GM23338 (cell line): ENCODE results near the gene NDUFS4. TPM values are rescaled to one million over a fixed set of nuclear protein-coding genes. Genes with fewer than 3 reads are reported as not detected.
"Not testable (repeated sequence)": the region's sequence is repeated elsewhere in the genome, so short reads cannot be mapped to it uniquely, and the experiment has no call there.

ENCODE experiments used
- ATAC-seq: fragments of 200-7000 bp; cut with Tn5 transposase; 3 replicates; pipeline ENCODE4 v1.9.1; 2020
- DNase-seq: peaks from one replicate; pipeline ENCODE4 v3.0.0-alpha.2; 2015; ENCODE audit warnings: low spot score
- H2AFZ ChIP-seq: fragments of 200-600 bp; sonication (generic); 2 replicates; pipeline ENCODE4 v1.8.0; 2016; ENCODE audit warnings: antibody characterized with exemption, mild to moderate bottlenecking, moderate library complexity
- H3F3A ChIP-seq: fragments of 200-600 bp; sonication (generic); replicated peaks from 2 replicates; pipeline ENCODE4 v1.8.0; 2017; ENCODE audit warnings: antibody characterized with exemption, mixed run types, low read depth
- H3K27ac ChIP-seq: fragments of 200-600 bp; sonication (generic); 2 replicates; pipeline ENCODE4 v1.6.1; 2016; ENCODE audit warnings: low read depth
- H3K27me3 ChIP-seq: fragments of 200-600 bp; sonication (generic); 2 replicates; pipeline ENCODE4 v1.8.0; 2016; ENCODE audit warnings: mild to moderate bottlenecking, mixed run types, moderate library complexity; ENCODE audit not compliant: insufficient read depth
- H3K36me3 ChIP-seq: fragments of 200-600 bp; sonication (generic); 2 replicates; pipeline ENCODE4 v1.8.0; 2016; ENCODE audit warnings: mild to moderate bottlenecking; ENCODE audit not compliant: insufficient read depth
- H3K4me1 ChIP-seq: fragments of 200-600 bp; sonication (generic); 2 replicates; pipeline ENCODE4 v1.8.0; 2016; ENCODE audit warnings: mild to moderate bottlenecking, moderate library complexity; ENCODE audit not compliant: insufficient read depth
- H3K4me2 ChIP-seq: fragments of 200-600 bp; sonication (generic); 2 replicates; pipeline ENCODE4 v1.7.1; 2017; ENCODE audit warnings: mixed run types
- H3K4me3 ChIP-seq: fragments of 200-600 bp; sonication (generic); 2 replicates; pipeline ENCODE4 v1.6.1; 2016; ENCODE audit warnings: mixed run types
- H3K79me2 ChIP-seq: fragments of 200-600 bp; sonication (generic); replicated peaks from 2 replicates; pipeline ENCODE4 v1.8.0; 2017; ENCODE audit warnings: mild to moderate bottlenecking; ENCODE audit not compliant: insufficient read depth
- H3K9me2 ChIP-seq: fragments of 200-600 bp; sonication (generic); 2 replicates; pipeline ENCODE4 v1.8.0; 2017; ENCODE audit not compliant: insufficient read depth
- H4K20me1 ChIP-seq: fragments of 200-600 bp; sonication (generic); replicated peaks from 2 replicates; pipeline ENCODE4 v1.8.0; 2017; ENCODE audit warnings: mild to moderate bottlenecking; ENCODE audit not compliant: insufficient read depth
- H3K27ac Mint-ChIP-seq: 2 replicates; pipeline ENCODE4 v1.8.0; 2020; ENCODE audit warnings: inconsistent platforms, mild to moderate bottlenecking, moderate library complexity, mixed read lengths
- H3K27me3 Mint-ChIP-seq: 3 replicates; pipeline ENCODE4 v1.8.0; 2022; ENCODE audit warnings: low read depth, mild to moderate bottlenecking, moderate library complexity, mixed read lengths, inconsistent platforms; ENCODE audit not compliant: insufficient read depth, poor library complexity
- H3K36me3 Mint-ChIP-seq: 3 replicates; pipeline ENCODE4 v1.8.0; 2021; ENCODE audit warnings: low read depth, mild to moderate bottlenecking, inconsistent platforms, moderate library complexity, mixed read lengths
- H3K4me1 Mint-ChIP-seq: 3 replicates; pipeline ENCODE4 v1.8.0; 2020; ENCODE audit warnings: mild to moderate bottlenecking, inconsistent platforms, mixed read lengths
- H3K4me3 Mint-ChIP-seq: 3 replicates; pipeline ENCODE4 v1.8.0; 2021; ENCODE audit warnings: moderate library complexity, mild to moderate bottlenecking, inconsistent platforms, mixed read lengths
- H3K9me3 Mint-ChIP-seq: 3 replicates; pipeline ENCODE4 v1.8.0; 2020; ENCODE audit warnings: moderate library complexity, mild to moderate bottlenecking, inconsistent platforms, mixed read lengths
- CREB1 ChIP-seq: fragments of 250-450 bp; sonication (Bioruptor Pico); IDR thresholded peaks from 2 replicates; pipeline ENCODE4 v1.5.0; 2020; ENCODE audit warnings: low read depth, mild to moderate bottlenecking, moderate library complexity
- EZH2phosphoT487 ChIP-seq: fragments of 200-600 bp; sonication (generic); IDR thresholded peaks from one replicate; pipeline ENCODE4 v1.8.1; 2018; ENCODE audit warnings: antibody characterized with exemption; ENCODE audit not compliant: unreplicated experiment
- ZNF114 ChIP-seq: fragments of 250-450 bp; sonication (Bioruptor Pico); IDR thresholded peaks from 2 replicates; pipeline ENCODE4 v1.5.0; 2020; ENCODE audit warnings: mild to moderate bottlenecking, moderate library complexity
- polyA plus RNA-seq: library from polyadenylated mRNA; unstranded; fragments of >200 nt; fragmentation: Nextera tagmentation; extraction: Ambion mirVana; gene quantifications from 2 replicates; pipeline ENCODE4 v1.2.1, GENCODE V29; 2016
- total RNA-seq: library from RNA; depleted of rRNA; stranded (reverse); fragments of >200 nt; shearing (Covaris generic); gene quantifications from 2 replicates; pipeline ENCODE4 v1.2.3, GENCODE V29; 2014
- TF ChIP-seq, protein P1 (sequence below): fragments of 250-450 bp; sonication (Bioruptor Pico); IDR thresholded peaks from 2 replicates; pipeline ENCODE4 v1.5.0; 2020; ENCODE audit warnings: mild to moderate bottlenecking, moderate library complexity
- TF ChIP-seq, protein P2 (sequence below), 2 experiments: fragments of 200-600 bp in 1 of 2; sonication (generic) in 1 of 2; conservative IDR thresholded peaks; 2 replicates each; pipeline versions ENCODE4 v1.5.1 to v1.6.1; 2016 to 2017; ENCODE audit warnings: antibody characterized with exemption in 2 of 2, low read depth in 2 of 2, mild to moderate bottlenecking in 2 of 2, moderate library complexity in 1 of 2
- TF ChIP-seq, protein P3 (sequence below): IDR thresholded peaks from one replicate; pipeline ENCODE4 v1.6.1; 2018; ENCODE audit warnings: antibody characterized with exemption; ENCODE audit not compliant: unreplicated experiment

NDUFS4 gene
- total and polyA plus RNA-seq, 2 experiments from 2014 or later, result 65.6 to 151 TPM

DNA sequence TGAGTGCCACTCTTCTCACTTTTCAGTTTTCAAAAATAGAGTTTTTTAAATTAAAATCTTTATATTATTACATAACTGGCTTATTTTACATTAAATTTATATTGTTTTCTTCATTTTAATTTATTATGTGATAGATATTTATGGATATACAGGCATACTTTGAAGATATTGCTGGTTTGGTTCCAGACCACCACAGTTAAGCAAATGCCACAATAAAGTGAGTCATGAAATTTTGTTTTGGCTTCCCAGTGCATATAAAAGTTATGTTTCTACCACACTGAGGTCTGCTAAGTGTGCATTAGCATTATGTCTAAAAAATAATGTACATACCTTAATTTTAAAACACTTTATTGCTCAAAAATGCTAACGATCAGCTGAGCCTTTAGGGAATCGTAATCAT, 47.4 kb downstream of the NDUFS4 start (continued):
- TF ChIP-seq, protein P1, sequence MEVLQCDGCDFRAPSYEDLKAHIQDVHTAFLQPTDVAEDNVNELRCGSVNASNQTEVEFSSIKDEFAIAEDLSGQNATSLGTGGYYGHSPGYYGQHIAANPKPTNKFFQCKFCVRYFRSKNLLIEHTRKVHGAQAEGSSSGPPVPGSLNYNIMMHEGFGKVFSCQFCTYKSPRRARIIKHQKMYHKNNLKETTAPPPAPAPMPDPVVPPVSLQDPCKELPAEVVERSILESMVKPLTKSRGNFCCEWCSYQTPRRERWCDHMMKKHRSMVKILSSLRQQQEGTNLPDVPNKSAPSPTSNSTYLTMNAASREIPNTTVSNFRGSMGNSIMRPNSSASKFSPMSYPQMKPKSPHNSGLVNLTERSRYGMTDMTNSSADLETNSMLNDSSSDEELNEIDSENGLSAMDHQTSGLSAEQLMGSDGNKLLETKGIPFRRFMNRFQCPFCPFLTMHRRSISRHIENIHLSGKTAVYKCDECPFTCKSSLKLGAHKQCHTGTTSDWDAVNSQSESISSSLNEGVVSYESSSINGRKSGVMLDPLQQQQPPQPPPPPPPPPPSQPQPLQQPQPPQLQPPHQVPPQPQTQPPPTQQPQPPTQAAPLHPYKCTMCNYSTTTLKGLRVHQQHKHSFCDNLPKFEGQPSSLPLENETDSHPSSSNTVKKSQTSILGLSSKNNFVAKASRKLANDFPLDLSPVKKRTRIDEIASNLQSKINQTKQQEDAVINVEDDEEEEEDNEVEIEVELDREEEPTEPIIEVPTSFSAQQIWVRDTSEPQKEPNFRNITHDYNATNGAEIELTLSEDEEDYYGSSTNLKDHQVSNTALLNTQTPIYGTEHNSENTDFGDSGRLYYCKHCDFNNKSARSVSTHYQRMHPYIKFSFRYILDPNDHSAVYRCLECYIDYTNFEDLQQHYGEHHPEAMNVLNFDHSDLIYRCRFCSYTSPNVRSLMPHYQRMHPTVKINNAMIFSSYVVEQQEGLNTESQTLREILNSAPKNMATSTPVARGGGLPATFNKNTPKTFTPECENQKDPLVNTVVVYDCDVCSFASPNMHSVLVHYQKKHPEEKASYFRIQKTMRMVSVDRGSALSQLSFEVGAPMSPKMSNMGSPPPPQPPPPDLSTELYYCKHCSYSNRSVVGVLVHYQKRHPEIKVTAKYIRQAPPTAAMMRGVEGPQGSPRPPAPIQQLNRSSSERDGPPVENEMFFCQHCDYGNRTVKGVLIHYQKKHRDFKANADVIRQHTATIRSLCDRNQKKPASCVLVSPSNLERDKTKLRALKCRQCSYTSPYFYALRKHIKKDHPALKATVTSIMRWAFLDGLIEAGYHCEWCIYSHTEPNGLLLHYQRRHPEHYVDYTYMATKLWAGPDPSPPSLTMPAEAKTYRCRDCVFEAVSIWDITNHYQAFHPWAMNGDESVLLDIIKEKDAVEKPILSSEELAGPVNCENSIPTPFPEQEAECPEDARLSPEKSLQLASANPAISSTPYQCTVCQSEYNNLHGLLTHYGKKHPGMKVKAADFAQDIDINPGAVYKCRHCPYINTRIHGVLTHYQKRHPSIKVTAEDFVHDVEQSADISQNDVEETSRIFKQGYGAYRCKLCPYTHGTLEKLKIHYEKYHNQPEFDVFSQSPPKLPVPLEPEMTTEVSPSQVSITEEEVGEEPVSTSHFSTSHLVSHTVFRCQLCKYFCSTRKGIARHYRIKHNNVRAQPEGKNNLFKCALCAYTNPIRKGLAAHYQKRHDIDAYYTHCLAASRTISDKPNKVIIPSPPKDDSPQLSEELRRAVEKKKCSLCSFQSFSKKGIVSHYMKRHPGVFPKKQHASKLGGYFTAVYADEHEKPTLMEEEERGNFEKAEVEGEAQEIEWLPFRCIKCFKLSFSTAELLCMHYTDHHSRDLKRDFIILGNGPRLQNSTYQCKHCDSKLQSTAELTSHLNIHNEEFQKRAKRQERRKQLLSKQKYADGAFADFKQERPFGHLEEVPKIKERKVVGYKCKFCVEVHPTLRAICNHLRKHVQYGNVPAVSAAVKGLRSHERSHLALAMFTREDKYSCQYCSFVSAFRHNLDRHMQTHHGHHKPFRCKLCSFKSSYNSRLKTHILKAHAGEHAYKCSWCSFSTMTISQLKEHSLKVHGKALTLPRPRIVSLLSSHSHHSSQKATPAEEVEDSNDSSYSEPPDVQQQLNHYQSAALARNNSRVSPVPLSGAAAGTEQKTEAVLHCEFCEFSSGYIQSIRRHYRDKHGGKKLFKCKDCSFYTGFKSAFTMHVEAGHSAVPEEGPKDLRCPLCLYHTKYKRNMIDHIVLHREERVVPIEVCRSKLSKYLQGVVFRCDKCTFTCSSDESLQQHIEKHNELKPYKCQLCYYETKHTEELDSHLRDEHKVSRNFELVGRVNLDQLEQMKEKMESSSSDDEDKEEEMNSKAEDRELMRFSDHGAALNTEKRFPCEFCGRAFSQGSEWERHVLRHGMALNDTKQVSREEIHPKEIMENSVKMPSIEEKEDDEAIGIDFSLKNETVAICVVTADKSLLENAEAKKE, result no peak

DNA sequence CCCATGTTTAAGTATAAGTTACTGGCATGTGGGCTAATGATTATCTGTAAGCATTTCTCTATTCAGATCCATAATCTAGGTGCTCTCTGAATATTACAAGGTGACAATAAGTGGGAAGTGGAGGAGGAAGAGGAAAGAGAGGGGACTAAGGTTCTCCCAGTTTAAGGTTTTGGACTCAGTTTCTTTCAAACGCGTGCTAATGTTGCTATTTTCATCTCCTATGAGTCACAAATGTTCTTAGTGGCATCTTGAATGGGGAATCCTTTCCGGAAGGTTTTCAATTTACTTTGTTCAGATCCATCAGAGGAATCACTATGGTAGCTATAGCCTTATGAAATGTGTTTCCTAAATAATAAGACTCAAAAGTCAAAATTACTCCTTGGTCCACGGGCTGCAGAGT, 48.5 kb downstream of the NDUFS4 start:
- H3K9me3 Mint-ChIP-seq, DNase-seq, H2AFZ ChIP-seq, H3K79me2 ChIP-seq, H3K27ac ChIP-seq, H3K4me3 ChIP-seq, H4K20me1 ChIP-seq, H3K4me3 Mint-ChIP-seq, H3K27me3 ChIP-seq, H3K36me3 ChIP-seq, H3K9me2 ChIP-seq, ATAC-seq, H3K27me3 Mint-ChIP-seq, H3F3A ChIP-seq, H3K4me2 ChIP-seq: not testable (repeated sequence)
- Mint-ChIP-seq H3K4me1 (peaks cover 33% of the 10 kb centered on the region), H3K36me3 (peaks cover 40% of the 10 kb centered on the region), H3K27ac (peak overlapping the region; percentile 24; the same call in 1 of the 2 replicates)
- H3K4me1 ChIP-seq, result peaks cover 34% of the 10 kb centered on the region

DNA sequence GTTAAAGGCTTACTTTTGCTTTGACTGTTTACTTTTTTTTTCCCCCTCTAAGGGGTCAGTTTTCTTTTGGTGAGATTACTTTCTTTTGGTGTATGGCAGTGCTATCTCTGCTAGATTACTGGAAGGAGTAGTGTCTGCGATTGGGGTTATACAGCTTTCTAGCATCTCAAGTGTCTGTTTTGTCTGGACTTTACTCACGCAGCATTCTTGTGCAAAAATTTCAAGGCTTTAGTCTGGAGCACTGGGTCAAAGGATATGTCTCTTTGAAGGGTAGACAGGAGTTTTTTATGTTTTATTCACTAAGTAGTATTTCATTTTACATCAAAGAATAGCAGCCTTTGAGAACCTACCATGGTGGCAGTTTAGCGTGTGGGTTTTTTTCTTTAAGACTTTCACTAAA, 52.6 kb downstream of the NDUFS4 start:
- no peaks in the 10 kb centered on the region for H3K27me3 ChIP-seq
- H3K79me2 ChIP-seq, result no peaks in the 10 kb centered on the region; the same call in 1 of the 2 replicates
- ATAC-seq, result peak; percentile 34; the same call in 1 of the 3 replicates
- peak overlapping the region; percentile 48; the same call in 1 of the 2 replicates for H3K4me2 ChIP-seq
- Mint-ChIP-seq H3K36me3 (peaks cover 12% of the 10 kb centered on the region; the same call in 2 of the 3 replicates), H3K27ac (peak overlapping the region; percentile 93), H3K9me3 (no peaks in the 10 kb centered on the region), H3K4me3 (no peak overlapping the region), H3K27me3 (peaks cover 4% of the 10 kb centered on the region), H3K4me1 (peaks cover 48% of the 10 kb centered on the region)
- no peaks in the 10 kb centered on the region for H4K20me1 ChIP-seq
- H3K4me3 ChIP-seq, result no peak overlapping the region
- no peak for DNase-seq
- peak overlapping the region; percentile 56 for H3K27ac ChIP-seq
- H3K9me2 ChIP-seq, result no peaks in the 10 kb centered on the region
- peaks cover 45% of the 10 kb centered on the region for H3K4me1 ChIP-seq
- no peaks in the 10 kb centered on the region for H3F3A ChIP-seq
- H2AFZ ChIP-seq, result no peak overlapping the region
- no peaks in the 10 kb centered on the region for H3K36me3 ChIP-seq
- TF ChIP-seq, protein P2, sequence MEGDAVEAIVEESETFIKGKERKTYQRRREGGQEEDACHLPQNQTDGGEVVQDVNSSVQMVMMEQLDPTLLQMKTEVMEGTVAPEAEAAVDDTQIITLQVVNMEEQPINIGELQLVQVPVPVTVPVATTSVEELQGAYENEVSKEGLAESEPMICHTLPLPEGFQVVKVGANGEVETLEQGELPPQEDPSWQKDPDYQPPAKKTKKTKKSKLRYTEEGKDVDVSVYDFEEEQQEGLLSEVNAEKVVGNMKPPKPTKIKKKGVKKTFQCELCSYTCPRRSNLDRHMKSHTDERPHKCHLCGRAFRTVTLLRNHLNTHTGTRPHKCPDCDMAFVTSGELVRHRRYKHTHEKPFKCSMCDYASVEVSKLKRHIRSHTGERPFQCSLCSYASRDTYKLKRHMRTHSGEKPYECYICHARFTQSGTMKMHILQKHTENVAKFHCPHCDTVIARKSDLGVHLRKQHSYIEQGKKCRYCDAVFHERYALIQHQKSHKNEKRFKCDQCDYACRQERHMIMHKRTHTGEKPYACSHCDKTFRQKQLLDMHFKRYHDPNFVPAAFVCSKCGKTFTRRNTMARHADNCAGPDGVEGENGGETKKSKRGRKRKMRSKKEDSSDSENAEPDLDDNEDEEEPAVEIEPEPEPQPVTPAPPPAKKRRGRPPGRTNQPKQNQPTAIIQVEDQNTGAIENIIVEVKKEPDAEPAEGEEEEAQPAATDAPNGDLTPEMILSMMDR (conservative IDR thresholded peaks at IDR 0.05; ENCODE audit: low read depth in 2 of 2), result no peak
- TF ChIP-seq, protein P3, sequence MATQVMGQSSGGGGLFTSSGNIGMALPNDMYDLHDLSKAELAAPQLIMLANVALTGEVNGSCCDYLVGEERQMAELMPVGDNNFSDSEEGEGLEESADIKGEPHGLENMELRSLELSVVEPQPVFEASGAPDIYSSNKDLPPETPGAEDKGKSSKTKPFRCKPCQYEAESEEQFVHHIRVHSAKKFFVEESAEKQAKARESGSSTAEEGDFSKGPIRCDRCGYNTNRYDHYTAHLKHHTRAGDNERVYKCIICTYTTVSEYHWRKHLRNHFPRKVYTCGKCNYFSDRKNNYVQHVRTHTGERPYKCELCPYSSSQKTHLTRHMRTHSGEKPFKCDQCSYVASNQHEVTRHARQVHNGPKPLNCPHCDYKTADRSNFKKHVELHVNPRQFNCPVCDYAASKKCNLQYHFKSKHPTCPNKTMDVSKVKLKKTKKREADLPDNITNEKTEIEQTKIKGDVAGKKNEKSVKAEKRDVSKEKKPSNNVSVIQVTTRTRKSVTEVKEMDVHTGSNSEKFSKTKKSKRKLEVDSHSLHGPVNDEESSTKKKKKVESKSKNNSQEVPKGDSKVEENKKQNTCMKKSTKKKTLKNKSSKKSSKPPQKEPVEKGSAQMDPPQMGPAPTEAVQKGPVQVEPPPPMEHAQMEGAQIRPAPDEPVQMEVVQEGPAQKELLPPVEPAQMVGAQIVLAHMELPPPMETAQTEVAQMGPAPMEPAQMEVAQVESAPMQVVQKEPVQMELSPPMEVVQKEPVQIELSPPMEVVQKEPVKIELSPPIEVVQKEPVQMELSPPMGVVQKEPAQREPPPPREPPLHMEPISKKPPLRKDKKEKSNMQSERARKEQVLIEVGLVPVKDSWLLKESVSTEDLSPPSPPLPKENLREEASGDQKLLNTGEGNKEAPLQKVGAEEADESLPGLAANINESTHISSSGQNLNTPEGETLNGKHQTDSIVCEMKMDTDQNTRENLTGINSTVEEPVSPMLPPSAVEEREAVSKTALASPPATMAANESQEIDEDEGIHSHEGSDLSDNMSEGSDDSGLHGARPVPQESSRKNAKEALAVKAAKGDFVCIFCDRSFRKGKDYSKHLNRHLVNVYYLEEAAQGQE, result no peak
- TF ChIP-seq ZNF114 (CRISPR knock-in tag), result no peak
- TF ChIP-seq EZH2phosphoT487, result no peak
- TF ChIP-seq CREB1 (CRISPR knock-in tag), result no peak
